Lower leg skin (tissue), 4 donors: ENCODE results near the gene IFNGR1. TPM values are rescaled to one million over a fixed set of nuclear protein-coding genes. Genes with fewer than 3 reads are reported as not detected.

Experiments
- DNase-seq, 2 donors: peaks; one replicate each; pipeline ENCODE4 v3.0.0-alpha.2; 2019; ENCODE audit warnings: low spot score in 2 of 2
- H3K4me3 ChIP-seq: fragments of 200-600 bp; sonication (generic); 2 replicates; pipeline ENCODE4 v1.5.1; 2017; ENCODE audit warnings: mild to moderate bottlenecking, low read depth; ENCODE audit not compliant: poor library complexity, severe bottlenecking
- POLR2A ChIP-seq, 2 donors: fragments of 450-650 bp; IDR thresholded peaks; one replicate each; pipeline ENCODE4 v1.6.1; 2016 to 2017; ENCODE audit warnings: antibody characterized with exemption in 2 of 2, mild to moderate bottlenecking in 1 of 2, moderate library complexity in 1 of 2
- WGBS, 2 donors: methylation state at CpG; one replicate each; pipeline ENCODE4 v1.1.5; 2018; 5-methylcytosine and 5-hydroxymethylcytosine counted together
- intact Hi-C: fragments of 100-400 bp; cut with DNase I; formaldehyde crosslinking; loops from one replicate; pipeline ENCODE4 v1.15.0; 2023; ENCODE audit warnings: low total_unique reads
- total RNA-seq, 4 donors: library from RNA; depleted of rRNA; stranded (reverse); fragments of >200 nt; gene quantifications; one replicate each; pipeline ENCODE4 v1.1.0, GENCODE V29; 2016
- TF ChIP-seq, protein P1 (sequence below), 3 donors: fragments of 450-650 bp; IDR thresholded peaks; one replicate each; pipeline ENCODE4 v1.5.1; 2016; ENCODE audit warnings: antibody characterized with exemption in 3 of 3, mild to moderate bottlenecking in 3 of 3, moderate library complexity in 2 of 3

IFNGR1 gene
- total RNA-seq, 4 donors from 2014 or later: 64.2 to 92.1 (median 83.0) TPM

- DNase-seq: no peak
- H3K4me3 ChIP-seq: no peak overlapping the region
- intact Hi-C loops: no loop called here
- TF ChIP-seq POLR2A (IDR thresholded peaks at IDR 0.05): no peak
- TF ChIP-seq, protein P1, sequence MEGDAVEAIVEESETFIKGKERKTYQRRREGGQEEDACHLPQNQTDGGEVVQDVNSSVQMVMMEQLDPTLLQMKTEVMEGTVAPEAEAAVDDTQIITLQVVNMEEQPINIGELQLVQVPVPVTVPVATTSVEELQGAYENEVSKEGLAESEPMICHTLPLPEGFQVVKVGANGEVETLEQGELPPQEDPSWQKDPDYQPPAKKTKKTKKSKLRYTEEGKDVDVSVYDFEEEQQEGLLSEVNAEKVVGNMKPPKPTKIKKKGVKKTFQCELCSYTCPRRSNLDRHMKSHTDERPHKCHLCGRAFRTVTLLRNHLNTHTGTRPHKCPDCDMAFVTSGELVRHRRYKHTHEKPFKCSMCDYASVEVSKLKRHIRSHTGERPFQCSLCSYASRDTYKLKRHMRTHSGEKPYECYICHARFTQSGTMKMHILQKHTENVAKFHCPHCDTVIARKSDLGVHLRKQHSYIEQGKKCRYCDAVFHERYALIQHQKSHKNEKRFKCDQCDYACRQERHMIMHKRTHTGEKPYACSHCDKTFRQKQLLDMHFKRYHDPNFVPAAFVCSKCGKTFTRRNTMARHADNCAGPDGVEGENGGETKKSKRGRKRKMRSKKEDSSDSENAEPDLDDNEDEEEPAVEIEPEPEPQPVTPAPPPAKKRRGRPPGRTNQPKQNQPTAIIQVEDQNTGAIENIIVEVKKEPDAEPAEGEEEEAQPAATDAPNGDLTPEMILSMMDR (IDR thresholded peaks at IDR 0.05): no peak
Observed at GRCh38 chr6:137261761-137262160, 42.6 kb upstream of the IFNGR1 start.

- no peak for DNase-seq
Observed at GRCh38 chr6:137261361-137261760, 42.2 kb upstream of the IFNGR1 start.

GRCh38 chr6:137260217-137260616 lies 41.0 kb upstream of the IFNGR1 start:
- intact Hi-C loops: no loop called here
- no peak for DNase-seq
- WGBS, 2 donors: 86 to 90% methylated on average over 6 of the region's 6 CpGs
- no peak overlapping the region for H3K4me3 ChIP-seq
- TF ChIP-seq, protein P1 (IDR thresholded peaks at IDR 0.05): no peak
- no peak for TF ChIP-seq POLR2A (IDR thresholded peaks at IDR 0.05)

More at GRCh38 chr6:137261361-137261760, 42.2 kb upstream of the IFNGR1 start:
- intact Hi-C loops: no loop called here
- no peak overlapping the region for H3K4me3 ChIP-seq
- WGBS, 2 donors: 31 to 45% methylated on average over 3 of the region's 3 CpGs
- no peak for TF ChIP-seq POLR2A (IDR thresholded peaks at IDR 0.05)
- TF ChIP-seq, protein P1 (IDR thresholded peaks at IDR 0.05): no peak

DNA sequence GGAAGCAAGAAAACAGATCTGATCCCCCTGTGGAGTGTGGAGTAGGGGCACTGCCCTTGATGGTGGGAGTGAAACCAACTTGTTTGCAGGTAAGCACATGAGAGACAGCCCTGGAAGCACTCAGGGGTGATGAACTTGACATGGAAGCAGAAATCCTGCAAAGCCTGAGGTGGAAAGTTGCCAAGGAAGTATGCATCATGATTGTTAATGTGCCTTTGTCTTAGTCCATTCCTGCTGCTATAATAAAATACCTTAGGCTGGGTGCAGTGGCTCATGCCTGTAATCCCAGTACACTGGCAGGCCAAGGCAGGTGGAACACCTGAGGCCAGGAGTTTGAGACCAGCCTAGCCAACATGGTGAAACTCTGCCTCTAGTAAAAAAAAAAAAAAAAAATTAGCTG lies 40.2 kb upstream of the IFNGR1 start:
- no peak for DNase-seq
- no peak overlapping the region for H3K4me3 ChIP-seq
- no peak for TF ChIP-seq POLR2A (IDR thresholded peaks at IDR 0.05)
- TF ChIP-seq, protein P1 (IDR thresholded peaks at IDR 0.05): no peak
- intact Hi-C loops: no loop called here

GRCh38 chr6:137258170-137258569 lies 39.0 kb upstream of the IFNGR1 start:
- intact Hi-C loops: no loop called here
- no peak for DNase-seq
- WGBS, 2 donors: 77 to 85% methylated on average over 3 of the region's 3 CpGs
- no peak overlapping the region for H3K4me3 ChIP-seq
- TF ChIP-seq POLR2A (IDR thresholded peaks at IDR 0.05): no peak
- TF ChIP-seq, protein P1 (IDR thresholded peaks at IDR 0.05): no peak

DNA sequence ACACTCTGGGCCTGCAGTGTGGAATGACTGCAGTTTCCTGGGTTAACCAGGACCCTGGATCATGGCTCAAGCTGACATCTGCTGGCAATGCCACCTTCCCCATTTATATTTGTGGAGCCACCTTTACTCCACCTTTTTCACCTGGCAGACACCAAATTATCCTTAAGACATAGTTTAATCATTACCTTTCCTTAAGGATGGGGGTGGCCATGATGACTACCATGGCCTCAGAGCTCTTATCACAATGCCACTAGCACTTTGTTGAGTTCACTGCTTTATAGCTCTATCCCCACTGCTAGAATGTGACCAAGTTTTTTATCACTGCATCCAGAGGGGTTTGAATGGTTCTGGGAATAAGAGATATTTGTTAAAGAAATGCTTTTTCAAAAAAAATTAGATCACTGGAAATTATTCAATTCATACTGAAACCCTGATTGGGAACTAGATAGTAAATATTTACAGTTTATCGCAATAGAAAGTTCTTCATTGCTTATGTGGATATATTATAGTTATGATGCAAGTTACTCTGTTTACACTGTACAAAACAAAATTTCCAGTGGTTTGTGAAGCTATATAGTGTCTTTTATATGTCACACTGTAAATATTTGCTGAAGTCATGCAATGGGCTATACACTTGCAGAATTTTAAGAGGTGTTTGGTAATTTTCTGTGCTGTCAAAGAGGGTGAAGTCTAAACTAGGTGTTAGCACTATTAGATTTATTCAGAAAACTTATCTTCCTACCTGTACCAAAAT lies 37.3 kb upstream of the IFNGR1 start:
- intact Hi-C loops: no loop called here
- no peak for DNase-seq
- no peak overlapping the region for H3K4me3 ChIP-seq
- 93 to 98% methylated on average over 1 of the region's 1 CpG for WGBS, 2 donors
- TF ChIP-seq, protein P1 (IDR thresholded peaks at IDR 0.05): no peak
- TF ChIP-seq POLR2A (IDR thresholded peaks at IDR 0.05): no peak
